Measurements from ENCODE around the gene GTPBP4. TPM values are rescaled to one million over a fixed set of nuclear protein-coding genes. Genes with fewer than 3 reads are reported as not detected.

Gene GTPBP4
- total and polyA plus RNA-seq, 2 of the 8 experiments (the other 6 are each of a cell fraction or from before 2014, with no cell fraction given), result 16.9 to 98.1 TPM

- CTCF ChIA-PET (ENCODE audit: partially characterized antibody), result no interaction called here
- Histone ChIP-seq H2BK12ac (ENCODE audit: low read depth, low read length) (no peak overlapping the region), H2AK5ac (ENCODE audit: low read depth, low read length) (no peak overlapping the region), H4K20me1 (replicated peaks in 1 of 2; ENCODE audit: control insufficient read depth in 1 of 2, insufficient read depth in 2 of 2, low read length in 2 of 2) (peaks cover 6 to 14% of the 10 kb centered on the region in 2 experiments), H3K4me3 (ENCODE audit: extremely low read depth in 1 of 4, insufficient read depth in 2 of 4, low read depth in 3 of 4, low read length in 4 of 4) (no peak overlapping the region), H3K27ac (ENCODE audit: low read depth, low read length) (no peak overlapping the region), H3K79me2 (ENCODE audit: control insufficient read depth in 1 of 2, insufficient read depth in 2 of 2, low read length in 2 of 2) (peaks cover 31 to 68% of the 10 kb centered on the region in 2 experiments), H2BK120ac (replicated peaks; ENCODE audit: low read depth, low read length) (no peak overlapping the region), H2BK20ac (ENCODE audit: low read length) (no peak overlapping the region), H3K4me1 (replicated peaks in 1 of 4; ENCODE audit: control insufficient read depth in 3 of 4, insufficient read depth in 4 of 4, low read length in 3 of 4) (peaks cover 0 to 3% (median 1%) of the 10 kb centered on the region in 4 experiments; a peak in 3 of 7 replicates), H4K5ac (ENCODE audit: insufficient read length, low read depth, low read length) (no peak overlapping the region), H3K9ac (replicated peaks in 1 of 4; ENCODE audit: extremely low read depth in 1 of 4, low read depth in 3 of 4, low read length in 3 of 4) (no peak overlapping the region), H3K23ac (ENCODE audit: insufficient read length) (no peak overlapping the region), H3K56ac (replicated peaks; ENCODE audit: insufficient read length, low read depth, low read length) (no peak overlapping the region), H4K8ac (ENCODE audit: extremely low read depth, insufficient read depth, low read length) (no peak overlapping the region), H4K91ac (replicated peaks; ENCODE audit: insufficient read length, low read length) (no peak overlapping the region), H3K79me1 (ENCODE audit: low read depth, low read length) (no peaks in the 10 kb centered on the region; the same call in 1 of the 2 replicates), H3K4me2 (ENCODE audit: insufficient read depth in 1 of 2, low read depth in 2 of 2, low read length in 2 of 2) (no peak overlapping the region), H3K27me3 (replicated peaks in 1 of 4; ENCODE audit: control insufficient read depth in 3 of 4, extremely low read depth in 1 of 4, insufficient read depth in 3 of 4, low read length in 3 of 4) (no peaks in the 10 kb centered on the region), H3K4ac (replicated peaks; ENCODE audit: insufficient read length, low read depth, low read length) (no peak overlapping the region), H2BK15ac (ENCODE audit: low read length) (no peak overlapping the region), H3K36me3 (ENCODE audit: control insufficient read depth in 2 of 4, insufficient read depth in 4 of 4, low read length in 3 of 4) (peaks cover 23 to 31% (median 29%) of the 10 kb centered on the region in 4 experiments), H3K18ac (ENCODE audit: extremely low read depth, low read length) (no peak overlapping the region), H3K23me2 (ENCODE audit: low read depth, low read length) (peaks cover 10% of the 10 kb centered on the region), H2BK5ac (ENCODE audit: low read depth, low read length) (no peak overlapping the region; the same call in 1 of the 2 replicates), H2AFZ (ENCODE audit: low read length) (no peak overlapping the region), H3K9me3 (ENCODE audit: insufficient read depth in 2 of 2, low read depth in 1 of 2, low read length in 1 of 2) (no peaks in the 10 kb centered on the region), H3K14ac (ENCODE audit: insufficient read length) (no peak overlapping the region)
- POLR2A ChIA-PET (ENCODE audit: partially characterized antibody), result interaction anchor here (1.8 to 5.7 kb wide), 3 partner anchors 12 to 60 kb away, joined by 5 to 28 read pairs (median 22); partner anchors contain the start of gene LARP4B
- DNase-seq (ENCODE audit: low read depth in 1 of 2, low spot score in 2 of 2) (no peak), FAIRE-seq (no peak)
- 90% methylated on average over 6 of the region's 6 CpGs; no CpG with 5 or more reads in 1 of the 2 experiments for WGBS, 2 experiments (ENCODE audit: extremely low coverage in 1 of 2, insufficient coverage in 1 of 2, insufficient read length in 1 of 2, insufficient replicate concordance in 2 of 2, low coverage in 1 of 2, low lambda C conversion rate in 2 of 2, missing lambda C conversion rate in 1 of 2)
- no peak for TF ChIP-seq PHF8 (conservative IDR thresholded peaks at IDR 0.05; ENCODE audit: low read depth, low read length)
- TF ChIP-seq, protein P1, sequence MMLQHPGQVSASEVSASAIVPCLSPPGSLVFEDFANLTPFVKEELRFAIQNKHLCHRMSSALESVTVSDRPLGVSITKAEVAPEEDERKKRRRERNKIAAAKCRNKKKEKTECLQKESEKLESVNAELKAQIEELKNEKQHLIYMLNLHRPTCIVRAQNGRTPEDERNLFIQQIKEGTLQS (IDR thresholded peaks at IDR 0.05; ENCODE audit: insufficient read depth, low read depth, low read length), result no peak
Observed at GRCh38 chr10:990808-991207, 2.6 kb downstream of the GTPBP4 start.

All from H1 (cell line).